Activated naive CD8-positive, alpha-beta T cell treated with anti-CD3 and anti-CD28 coated beads, Interleukin-2, amount 50 U/mL, for 16 hours (primary cell): ENCODE measurements around the gene MDK.

Source experiments
- DNase-seq: peaks from one replicate; pipeline ENCODE4 v3.0.0-alpha.2; 2020; ENCODE audit warnings: low read depth, low spot score

The MDK gene, protein sequence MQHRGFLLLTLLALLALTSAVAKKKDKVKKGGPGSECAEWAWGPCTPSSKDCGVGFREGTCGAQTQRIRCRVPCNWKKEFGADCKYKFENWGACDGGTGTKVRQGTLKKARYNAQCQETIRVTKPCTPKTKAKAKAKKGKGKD

DNA sequence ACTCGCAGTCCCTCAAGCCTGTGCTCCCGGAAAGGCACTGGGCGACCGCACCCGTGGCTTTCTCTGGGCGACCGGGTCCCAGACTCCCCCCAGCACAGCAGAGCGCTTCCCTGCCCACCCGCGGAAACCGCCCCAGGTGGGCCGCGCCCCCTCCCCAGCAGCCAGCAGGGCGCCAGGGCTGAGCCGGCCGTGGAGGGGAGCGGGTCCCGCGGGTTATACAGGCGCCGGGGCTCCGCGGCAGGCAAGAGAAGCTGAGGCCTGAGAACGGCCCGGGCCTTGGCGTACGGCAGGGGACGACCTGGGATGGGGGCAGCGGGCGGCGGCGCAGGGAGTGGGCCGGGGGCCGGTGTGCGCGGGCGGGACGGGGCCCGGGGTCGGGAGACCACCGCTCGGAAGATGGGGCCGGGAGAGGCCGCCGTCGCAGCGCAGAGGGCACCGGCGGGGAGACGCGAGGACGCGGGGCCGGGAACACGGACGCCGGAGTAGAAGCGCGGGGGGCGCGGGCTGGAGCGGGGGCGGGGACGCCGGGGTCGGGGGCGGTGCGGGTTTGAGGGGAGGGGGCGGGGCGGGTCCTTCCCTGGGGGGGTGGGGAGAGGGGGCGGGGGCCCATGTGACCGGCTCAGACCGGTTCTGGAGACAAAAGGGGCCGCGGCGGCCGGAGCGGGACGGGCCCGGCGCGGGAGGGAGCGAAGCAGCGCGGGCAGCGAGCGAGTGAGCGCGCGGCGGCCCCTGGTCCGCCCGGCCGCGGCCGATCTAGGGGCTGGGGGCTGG lies at the start of gene MDK:
MDK (plus strand) TSS at position 622 of the 771 bp plus-strand sequence. CDS start 389 bp downstream, outside the sequence.
- no peak for DNase-seq

DNA sequence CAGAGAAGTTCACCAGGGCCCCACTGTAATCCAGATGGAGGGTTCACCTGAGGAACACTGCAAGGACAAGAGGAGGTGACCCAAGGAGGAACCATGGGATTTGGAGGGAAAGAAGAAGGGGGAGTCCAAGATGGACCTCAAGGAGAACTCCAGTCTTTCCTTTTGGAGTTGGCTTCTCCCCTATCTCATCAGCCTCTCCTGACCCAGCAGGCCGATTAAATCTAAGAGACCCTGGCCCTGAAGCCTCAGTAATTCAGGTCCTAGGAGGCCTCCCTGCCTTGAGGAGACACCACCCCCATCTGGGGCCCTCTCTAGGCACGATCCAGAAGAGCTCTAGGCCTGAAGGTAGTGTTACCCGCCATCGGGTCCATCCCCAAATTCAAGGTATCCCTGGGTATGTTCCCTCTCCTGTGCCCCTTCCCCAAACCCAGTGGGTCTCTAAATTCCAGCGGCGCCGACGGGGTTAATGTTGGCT lies 49.3 kb upstream of the MDK start:
- DNase-seq = no peak

DNA sequence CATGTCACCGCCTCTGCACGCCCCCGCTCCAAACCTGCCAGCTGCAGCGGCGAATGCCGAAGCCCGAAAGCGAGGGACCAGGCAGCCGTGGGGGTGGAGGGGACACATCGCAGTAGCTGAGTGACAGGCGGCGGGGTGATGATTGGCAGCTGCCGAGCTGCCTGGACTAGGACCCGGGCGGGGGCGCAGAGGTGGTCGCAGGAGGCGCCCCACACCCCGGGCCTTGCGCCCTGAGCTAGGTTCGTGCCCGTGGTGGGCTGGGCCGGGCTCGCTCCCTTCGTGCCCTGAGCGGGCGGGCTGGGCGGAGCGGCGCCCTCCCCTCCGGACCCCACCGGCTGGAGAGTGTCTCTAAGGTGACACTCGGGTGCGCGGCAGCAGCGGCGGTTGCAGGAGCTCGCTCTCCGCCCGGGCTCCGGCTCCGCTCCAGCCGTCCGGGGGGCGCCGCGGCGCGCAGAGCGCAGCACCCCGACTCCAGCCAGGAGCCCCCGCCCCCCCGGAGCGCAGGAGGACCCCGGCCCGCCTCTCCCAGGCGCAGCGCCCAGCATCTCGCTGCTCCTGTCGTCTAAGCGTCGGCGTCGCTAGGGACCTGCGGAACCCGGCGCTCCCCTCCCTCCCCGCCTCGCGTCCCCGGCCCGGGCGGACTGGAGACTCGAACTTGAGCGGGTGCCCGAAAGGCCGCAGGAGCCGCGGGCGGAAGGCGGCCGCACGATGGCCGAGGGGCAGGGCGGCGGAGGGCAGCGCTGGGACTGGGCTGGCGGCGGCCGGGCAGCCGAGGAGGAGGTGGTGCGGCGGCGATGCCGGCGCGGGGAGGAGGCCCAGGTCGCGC lies 48.7 kb upstream of the MDK start:
- DNase-seq = peak; percentile 35

DNA sequence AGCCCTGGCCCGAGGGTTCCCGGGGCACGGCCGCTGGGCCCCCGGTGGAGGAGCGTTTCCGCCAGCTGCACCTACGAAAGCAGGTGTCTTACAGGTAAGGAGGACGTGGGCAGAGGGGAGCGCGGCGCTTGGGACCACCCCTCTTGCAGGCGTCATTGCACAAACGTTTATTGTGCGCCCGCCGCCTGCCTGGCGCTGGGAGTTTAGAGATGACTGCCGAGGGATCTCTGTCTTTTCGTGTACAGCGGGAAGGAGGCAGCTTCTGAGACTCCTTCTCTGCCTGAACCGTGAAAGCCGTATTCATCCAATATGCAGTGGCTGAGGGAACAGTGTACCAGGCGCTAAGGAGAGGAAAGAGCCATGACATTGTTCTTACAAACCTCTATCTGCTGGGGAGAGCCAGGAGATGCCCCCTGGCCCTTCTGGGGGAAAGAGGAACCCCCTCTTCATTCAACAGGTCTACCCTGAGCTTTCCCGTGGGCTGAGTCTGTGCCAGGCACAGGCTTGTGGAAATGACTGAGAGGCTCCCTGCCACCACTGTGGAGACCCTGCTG lies 48.0 kb upstream of the MDK start:
- no peak for DNase-seq

DNA sequence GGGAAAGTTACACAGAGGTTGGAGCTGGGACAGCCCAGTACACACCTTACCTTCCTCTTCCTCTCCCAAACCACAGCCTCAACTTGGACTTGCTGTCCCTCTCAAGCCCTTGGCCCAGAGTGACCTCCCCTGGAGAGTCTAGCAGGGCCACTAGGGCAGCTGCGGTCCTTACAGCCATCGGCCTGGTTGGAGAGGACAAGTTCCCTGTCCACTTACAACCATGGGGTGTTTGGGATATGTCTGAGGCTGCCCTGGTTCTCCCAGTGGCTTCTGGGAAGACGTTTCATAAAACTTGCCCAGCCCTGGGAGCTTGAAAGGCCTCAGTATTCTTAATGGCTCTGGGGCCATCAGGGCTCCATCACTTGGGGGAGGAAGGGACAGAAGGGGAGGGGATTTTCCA lies 47.3 kb upstream of the MDK start:
- DNase-seq = no peak

DNA sequence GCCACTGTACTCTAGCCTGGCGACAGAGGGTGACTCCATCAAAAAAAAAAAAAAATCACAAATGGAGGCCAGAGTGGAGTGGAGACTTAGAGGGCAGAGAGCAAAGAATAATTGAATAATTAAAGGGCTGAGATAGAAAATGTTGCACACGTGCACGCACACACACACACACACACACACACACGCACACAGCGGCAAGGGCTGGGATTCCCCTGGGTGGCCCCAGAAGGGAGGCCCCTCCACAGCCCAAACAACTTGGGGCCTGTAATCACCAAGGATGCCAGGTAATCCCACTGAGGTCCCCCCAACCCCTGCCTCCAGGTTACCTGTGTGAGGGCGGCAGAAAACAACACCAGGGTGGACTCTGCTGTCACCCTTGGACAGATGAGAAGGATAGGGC lies 46.2 kb upstream of the MDK start:
- no peak for DNase-seq

DNA sequence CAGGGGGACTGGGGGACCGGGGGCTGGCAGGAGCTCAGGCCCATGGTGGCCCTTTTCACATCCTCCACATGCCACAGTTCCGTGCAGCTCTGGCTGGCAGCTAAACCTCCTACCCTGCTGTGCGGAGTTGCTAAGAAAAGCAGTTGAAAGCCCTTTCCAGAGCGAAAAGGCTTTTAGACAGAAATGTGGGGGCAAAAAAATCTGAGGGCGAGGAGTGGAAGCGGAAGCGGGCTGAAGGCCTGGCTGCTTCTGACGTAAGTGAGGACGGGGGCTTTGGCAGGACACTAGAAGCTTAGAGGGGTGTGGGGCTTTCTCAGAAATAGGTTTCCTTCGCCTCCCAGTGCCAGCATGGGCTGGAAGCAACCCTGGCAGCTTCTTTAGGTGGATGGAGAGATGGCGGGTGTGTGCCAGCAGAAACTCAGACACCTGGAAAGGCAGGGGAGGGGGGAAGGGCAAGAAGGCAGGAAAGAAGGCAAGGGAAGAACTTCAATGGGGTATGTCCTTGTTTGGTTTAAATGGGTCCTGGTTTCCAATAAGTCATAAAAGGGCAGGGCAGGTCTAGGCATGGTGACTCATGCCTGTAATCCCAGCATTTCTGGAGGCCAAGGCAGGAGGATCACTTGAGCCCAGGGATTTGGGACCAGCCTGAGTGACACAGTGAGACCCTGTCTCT lies 45.4 kb upstream of the MDK start:
- no peak for DNase-seq

DNA sequence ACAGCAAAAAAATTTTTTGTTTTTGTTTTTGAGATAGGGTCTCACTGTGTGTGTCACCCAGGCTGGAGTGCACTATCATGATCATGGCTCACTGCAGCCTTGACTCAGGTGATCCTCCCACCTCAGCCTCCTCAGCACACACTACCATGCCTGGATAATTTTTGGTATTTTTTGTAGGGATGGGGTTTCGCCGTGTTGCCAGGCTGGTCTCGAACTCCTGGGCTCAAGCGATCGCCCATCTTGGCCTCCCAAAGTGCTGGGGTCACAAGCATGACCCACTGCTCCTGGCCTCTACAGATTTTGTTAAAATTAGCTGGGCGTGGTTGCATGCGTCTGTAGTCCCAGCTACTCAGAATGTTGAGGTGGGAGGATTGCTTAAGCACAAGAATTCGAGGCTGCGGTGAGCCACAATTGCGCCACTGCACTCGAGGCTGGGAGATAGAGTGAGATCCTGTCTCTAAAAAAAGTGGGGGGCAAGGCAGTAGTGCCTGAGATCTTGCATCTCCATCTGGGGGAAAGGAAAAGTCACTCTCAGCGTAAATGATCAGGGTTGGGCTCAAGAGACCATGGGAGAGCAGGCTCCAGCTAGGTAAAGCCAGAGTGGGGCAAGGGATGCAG lies 44.8 kb upstream of the MDK start:
- DNase-seq = no peak

DNA sequence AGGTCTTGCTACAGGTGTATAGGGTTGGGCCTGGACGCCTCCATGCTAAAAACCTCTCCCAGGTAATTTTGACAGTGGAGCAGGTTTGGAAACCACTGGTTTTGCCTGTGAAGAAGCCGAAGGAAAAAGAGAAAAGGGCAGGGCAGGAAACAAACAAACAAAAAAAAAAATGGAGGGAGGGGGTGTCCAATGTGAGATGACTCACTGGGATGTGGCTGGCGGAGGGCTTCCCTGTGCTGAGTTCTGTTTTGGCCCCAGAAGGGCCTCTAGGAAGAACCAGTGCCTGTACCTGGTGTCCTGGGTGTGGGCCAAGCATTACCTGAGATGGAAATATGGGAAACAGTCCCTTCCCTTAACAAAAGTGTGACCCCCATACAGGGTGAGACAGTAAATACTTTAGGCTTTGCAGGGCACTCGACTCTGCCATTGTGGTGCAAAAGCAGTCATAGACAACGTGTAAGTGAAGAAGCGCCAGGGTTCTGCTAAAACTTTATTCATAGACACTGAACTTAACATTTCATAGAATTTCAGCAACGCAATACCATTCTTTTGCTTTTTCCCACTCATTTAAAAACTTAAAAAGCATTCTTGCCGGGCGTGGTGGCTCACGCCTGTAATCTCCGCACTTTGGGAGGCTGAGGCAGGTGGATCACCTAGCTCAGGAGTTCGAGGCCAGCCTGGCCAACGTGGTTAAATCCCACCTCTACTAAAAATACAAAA lies 43.7 kb upstream of the MDK start:
- no peak for DNase-seq

DNA sequence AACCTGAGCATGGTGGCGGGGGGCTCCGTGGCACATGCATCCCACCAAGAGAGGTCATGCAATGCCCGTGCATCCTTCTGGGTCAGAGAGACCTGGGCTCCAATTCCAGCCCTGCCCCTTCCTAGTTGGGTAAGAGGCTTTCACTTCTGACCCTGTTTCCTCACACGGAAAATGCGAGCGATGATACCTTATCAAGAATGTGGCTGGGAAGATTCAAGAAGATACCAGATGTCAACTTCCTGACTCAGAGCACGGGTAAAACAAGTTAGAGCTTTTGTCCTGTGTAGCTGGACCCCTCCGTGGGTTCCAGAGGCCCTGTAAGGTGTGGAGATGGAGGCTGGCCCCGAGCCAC lies 42.9 kb upstream of the MDK start:
- no peak for DNase-seq

DNA sequence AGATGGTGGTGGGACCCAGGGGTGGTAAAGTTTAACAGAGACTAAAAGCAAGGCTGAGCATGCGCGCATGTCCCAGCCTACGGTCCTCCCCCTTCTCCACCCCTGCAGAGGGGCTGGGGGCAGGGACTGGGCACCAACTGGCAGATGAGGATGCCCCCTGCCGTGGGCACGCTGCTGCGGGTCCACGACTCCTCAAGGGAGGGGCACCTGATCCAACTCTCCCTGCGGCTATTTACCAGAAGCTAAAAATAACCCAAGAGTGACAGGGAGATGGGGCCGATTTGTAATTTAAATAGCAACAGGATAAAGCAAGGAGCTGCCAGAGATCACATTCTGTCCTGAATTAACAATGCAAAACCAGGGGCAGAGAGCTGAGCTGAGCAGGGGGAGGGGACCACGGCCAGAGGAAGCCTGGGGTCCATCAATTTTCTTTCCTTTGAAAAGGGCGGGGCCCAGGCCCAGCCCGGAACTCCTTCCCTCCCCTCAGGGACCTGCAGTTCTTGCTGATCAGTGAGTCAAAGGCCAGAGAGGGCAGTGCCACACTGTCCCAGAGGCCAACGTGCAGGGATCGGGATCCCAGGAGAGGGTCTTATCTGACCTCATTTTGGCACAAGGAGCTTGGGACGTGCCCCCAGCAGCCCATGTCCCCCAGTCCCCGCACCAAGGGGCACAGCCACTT lies 42.3 kb upstream of the MDK start:
- DNase-seq = no peak

DNA sequence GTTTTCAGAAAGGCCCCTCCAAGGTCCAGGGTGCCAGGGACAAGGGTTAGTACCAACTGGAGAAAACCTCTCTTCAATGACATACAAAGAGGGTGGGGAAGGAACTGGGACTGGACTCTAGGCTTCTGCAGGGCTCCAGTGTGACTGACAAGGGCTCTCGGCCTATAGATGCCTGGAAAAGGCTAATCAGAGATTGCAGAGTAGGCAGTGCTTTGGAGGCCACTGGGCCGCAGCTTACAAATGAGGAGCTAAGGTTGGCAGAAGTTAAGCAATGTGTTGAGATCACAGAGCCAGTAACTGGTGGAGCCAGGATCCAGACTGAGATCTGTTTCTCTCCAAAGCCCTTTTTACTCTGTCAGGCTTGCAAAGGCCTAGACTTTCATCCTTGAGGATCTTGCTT lies 41.7 kb upstream of the MDK start:
- DNase-seq = no peak

DNA sequence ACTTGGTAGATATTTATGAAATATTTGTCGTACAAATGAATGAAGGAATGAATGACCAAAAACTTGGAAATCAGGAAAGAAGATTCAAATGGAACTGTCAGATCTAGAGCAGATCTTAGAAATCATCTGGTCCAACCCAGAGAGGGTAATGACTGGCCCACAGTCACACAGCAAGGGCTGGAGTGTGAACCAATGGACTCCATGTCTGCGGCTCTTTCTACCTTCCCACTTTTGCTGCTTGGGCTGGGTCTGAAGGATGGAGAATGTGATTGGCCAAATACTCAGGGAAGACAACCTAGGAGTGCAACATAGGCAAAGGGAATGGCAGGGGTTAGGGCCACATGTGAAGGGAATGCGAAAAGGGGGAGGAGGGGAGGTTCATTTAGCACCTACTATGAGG lies 40.0 kb upstream of the MDK start:
- no peak for DNase-seq

DNA sequence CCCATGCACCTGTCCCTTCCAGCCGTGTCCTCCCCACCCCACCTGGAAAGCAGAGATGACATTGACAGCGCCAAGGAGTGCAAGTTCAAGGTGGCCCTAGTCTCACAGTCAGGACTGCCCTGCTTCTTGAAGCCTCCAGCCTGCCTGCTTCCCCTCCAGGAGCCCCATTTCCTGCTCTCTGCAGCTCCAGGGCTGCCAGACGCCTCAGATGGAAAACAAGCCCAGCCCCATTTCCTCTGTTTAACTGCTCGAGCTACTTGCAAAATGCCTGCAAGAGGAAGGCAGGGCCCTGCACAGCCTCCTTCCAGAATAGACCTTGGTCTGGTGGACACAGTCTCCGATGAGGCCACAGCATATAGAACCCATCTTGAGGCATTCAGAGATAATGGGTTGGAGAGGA lies 39.2 kb upstream of the MDK start:
- DNase-seq = no peak

DNA sequence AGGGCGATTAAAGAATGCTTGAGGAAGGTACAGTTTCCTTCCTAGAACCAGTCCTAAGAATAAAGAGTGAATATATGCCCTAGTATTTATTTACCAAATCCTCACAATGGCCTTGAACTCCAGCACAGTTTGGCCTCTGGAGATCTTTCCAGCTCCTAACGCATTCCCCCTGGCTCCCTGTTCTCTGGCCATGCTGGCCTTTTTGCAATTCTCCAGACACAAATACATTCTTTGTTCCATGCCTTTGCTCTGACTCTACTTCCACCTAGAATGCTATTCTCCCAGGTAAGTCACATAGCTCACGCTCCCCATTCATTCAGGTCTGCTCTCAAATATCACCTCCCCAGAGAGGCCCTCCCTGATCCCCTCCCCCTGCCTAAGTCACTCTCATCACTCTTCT lies 37.9 kb upstream of the MDK start:
- DNase-seq = no peak

DNA sequence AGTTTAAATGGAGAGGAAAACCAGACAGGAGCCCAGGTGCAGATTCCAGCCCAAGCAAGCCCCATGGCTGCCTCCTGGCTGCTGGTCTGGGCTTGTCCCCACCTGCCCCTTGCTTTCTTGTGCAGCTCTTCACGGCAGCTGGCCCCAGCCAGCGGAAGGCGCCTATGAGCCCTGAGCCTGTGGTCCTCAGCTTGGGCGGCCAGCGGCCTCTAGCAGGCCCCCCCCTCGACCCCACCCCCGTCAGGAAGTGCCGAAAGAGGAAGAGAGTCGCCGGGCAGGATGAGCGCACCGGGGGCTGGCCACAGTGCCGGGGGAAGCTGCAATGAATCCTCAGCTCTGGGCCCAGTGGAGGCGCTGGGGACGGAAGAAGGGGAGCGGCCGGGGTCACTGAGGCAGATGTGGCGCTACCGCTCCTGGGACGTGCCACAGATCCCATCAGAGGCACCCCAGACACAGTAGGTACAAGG lies 36.3 kb upstream of the MDK start:
- no peak for DNase-seq

DNA sequence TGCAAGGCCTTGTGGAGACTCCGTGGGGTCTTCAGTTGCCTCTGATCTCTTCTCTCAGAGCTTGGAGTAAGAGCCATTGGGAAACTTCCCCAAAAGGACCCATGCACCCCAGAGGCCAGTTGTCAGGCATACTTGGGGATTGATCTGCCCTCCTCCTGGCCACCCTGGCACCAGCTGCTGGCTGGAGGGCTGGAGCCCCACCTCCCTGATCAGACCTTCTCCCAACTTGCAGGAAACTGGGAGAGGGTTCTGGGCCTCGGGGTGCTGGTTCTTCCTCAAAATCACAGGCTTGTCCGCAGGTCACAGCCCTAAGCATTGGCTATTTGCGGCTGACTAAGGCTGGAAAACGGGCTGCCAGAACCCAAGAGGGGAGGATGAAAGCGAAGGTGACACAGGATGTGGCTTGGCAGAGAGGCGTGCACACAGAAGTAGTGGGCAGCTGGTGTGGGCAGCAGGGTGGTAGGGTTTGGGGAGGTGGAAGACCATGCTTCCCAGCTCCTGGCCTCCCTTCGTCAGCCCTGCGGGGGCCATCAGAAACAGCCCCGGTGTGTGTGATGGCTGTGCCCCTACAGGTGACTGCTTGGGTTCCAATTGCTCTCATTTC lies 35.5 kb upstream of the MDK start:
- DNase-seq = no peak

DNA sequence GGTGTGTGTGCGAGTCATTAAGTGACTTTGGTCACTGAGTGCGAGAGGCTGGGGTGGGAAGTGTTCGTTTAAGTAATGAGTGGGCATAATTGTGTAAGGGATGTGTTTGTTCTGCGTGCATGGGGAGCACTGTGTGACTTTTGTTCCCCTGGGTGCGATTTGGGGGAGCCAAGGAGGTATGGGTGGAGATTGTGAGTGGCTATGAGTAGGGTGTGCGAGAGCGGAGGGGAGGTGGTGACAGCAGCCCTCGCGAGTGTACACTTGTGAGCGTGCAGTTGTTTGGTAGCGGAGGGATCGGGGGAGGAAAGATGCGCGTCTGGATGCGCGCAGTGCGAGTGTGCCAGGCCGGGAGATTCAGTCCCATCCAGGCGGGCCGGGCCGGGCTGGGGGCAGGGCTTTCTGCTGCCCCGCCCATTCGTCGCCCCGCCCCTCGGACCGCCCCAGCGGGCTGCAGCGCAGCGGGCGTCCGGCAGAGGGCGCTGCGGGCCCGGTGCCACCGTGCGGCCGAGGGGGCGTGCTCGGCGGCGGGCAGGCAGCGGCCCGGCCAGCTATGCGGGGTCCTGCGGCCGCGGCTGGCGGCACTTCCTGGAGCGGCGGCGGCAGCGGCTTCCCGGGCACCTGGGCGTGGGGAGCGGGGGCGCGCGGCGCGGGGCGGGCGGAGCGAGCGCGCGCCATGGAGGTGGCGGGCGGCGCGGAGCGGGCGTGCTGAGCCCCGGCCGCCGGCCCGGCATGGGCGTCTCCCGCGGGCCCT lies 34.4 kb upstream of the MDK start, which contains the start of gene DGKZ:
DGKZ (plus strand) TSS at position 578 of the 751 bp plus-strand sequence. CDS start 197 bp downstream, outside the sequence.
- peak; percentile 64 for DNase-seq
